NOMO-1 (cell line): Measurements from ENCODE around the gene APBA1.
"Not testable (repeated sequence)": the region's sequence is repeated elsewhere in the genome, so short reads cannot be mapped to it uniquely, and the experiment has no call there.

Source experiments
- DNase-seq, 2 experiments: peaks; one replicate each; lab custom pipeline; 2025; ENCODE audit not compliant: unreplicated experiment in 2 of 2; lab: John Stamatoyannopoulos, UW

Gene APBA1

DNA sequence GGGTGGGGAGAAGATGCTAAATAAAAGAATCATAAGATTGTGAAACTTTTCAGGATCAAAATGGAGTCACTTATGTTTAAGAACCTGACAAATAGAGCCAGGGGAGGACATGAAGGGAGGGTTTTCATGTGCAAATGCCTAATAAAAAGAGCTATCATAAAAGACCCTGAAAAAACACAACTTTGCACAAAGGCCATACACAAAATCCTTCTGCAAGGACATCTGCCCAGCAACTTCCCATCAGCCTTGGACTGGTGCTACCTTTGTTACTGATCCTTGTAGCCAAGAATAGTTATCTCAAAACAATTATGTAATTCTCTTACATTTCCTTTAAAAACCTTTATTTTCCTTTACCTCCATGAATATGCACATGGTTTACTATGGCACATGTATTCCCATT lies 63.0 kb downstream of the APBA1 start:
- DNase-seq, result no peak

- no peak for DNase-seq
Measured at GRCh38 chr9:69606089-69606488, 66.1 kb downstream of the APBA1 start.

GRCh38 chr9:69605406-69605805 lies 66.8 kb downstream of the APBA1 start:
- DNase-seq, result no peak

DNA sequence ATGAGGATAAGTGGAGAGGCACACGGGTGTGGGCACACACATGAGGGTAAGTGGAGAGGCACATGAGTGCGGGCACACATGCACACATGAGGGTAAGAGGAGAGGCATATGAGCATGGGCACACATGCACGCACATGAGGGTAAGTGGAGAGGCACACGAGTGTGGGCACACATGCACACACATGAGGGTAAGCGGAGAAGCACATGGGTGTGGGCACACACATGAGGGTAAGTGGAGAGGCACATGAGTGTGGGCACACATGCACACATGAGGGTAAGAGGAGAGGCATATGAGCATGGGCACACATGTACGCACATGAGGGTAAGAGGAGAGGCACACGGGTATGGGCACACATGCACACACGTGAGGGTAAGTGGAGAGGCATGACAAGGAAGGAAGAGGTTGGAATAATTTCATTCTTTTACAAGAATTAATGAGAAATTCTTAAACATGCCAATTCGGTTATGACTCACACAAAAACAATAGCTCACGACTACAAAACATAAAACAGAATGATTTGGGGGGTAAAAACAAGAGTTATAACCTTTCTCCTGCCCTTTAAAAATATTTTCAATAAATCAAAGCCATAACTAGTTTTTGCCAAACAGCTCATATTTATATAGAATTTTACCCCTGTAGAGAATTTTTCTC lies 67.5 kb downstream of the APBA1 start:
- no peak for DNase-seq

GRCh38 chr9:69603656-69604055 lies 68.5 kb downstream of the APBA1 start:
- DNase-seq, result no peak

DNA sequence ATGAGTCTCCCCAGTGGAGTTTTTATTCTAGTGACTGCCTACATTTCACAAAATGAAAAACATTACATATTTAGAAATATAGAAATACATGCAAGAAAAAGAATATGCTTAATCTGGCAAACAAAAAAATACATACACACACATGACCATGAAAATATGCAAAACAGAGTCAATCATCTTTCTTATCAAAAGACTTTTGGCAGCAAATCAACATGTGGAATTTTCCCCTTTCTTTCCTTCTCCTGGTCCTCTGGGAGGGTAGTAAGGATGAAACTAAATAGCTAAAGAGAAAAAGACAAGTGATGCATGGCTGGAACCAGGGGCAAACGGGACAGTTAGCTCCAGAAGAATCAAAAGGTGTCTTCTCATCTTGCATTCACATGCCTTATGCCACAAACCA lies 69.4 kb downstream of the APBA1 start:
- DNase-seq, result no peak

GRCh38 chr9:69601698-69602097 lies 70.5 kb downstream of the APBA1 start:
- DNase-seq, result no peak

GRCh38 chr9:69600314-69601047 lies 71.7 kb downstream of the APBA1 start:
- DNase-seq, result no peak

- no peak for DNase-seq
Measured at GRCh38 chr9:69599232-69599971, 72.8 kb downstream of the APBA1 start.

- not testable (repeated sequence) for DNase-seq
Measured at GRCh38 chr9:69596906-69597305, 75.3 kb downstream of the APBA1 start.

- DNase-seq, result no peak
Measured at GRCh38 chr9:69594180-69594579, 78.0 kb downstream of the APBA1 start.

GRCh38 chr9:69593756-69594155 lies 78.4 kb downstream of the APBA1 start:
- no peak for DNase-seq

GRCh38 chr9:69593301-69593700 lies 78.9 kb downstream of the APBA1 start:
- DNase-seq, result no peak

GRCh38 chr9:69590266-69590665 lies 81.9 kb downstream of the APBA1 start:
- no peak for DNase-seq

DNA sequence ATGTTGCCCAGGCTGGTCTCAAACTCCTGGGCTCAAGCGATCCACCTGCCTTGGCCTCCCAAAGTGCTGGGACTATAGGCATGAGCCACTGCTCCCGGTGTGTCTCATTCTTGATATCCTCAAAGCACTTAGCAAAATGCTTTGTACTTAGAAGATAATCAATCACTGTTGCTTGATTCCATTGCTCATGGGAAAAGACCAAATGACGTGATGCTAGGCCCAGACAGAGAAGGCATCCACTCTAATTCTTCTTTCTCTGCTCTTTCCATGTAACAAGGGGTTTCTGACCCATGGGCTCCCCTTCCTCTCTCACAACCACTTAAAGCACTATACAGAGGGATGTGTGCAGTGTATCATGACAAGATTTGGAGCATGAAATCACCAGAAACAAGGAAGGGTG lies 83.0 kb downstream of the APBA1 start:
- no peak for DNase-seq

- no peak for DNase-seq
Measured at GRCh38 chr9:69585571-69585970, 86.6 kb downstream of the APBA1 start.

DNA sequence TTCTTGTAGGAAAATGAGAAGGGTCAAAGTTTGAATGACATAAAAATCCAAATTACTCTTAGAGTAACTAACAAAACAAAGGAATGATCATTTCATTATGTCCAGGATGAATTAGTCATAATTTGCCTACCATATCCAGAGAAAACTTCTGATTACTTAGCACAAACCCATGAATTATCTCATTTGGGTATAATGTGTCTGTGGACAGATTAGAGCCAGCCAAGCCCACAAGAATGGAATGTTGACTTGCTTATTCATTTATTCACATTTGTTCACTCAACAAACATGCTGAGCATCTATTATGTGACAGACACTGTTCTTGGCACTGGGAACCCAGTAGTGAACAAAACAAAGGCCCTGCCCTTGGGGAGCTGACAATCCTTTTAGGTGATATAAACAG lies 87.4 kb downstream of the APBA1 start:
- no peak for DNase-seq

GRCh38 chr9:69583645-69584234 lies 88.4 kb downstream of the APBA1 start:
- no peak for DNase-seq

DNA sequence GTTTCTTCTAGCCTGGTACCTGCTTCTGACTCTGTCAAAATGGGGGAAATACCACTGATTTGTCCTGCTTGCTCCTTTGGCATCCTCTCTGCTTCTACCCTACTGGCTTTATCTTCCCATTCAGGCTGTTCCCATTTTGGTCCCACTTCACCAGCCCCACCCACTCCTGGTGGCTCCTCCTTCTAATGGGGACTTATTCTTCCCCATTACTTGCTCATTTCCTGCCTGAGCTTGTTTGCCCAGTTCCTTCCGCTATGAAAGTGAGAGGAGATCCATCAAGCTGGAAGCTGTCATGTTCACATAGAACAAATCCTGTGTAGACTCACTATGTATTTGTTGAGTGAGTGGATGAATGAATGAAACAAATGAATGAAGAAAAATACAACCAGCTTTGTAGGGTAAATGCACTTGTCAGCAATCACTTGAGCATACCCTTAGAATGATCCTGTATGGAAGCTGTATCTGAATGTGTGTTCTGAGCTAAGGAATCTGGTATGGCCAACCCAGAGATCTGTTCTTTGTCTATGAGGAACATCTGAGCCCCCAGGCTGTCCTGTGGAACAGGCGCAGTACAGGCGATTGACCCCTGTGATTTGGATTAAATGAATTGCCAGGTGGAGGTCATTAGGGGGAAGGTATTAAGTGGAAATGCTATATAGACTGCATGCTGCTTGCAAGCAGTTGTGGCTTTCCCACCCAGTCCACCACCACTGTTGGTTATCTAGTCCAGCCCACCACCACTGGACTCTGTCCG lies 89.5 kb downstream of the APBA1 start:
- DNase-seq, result no peak

DNA sequence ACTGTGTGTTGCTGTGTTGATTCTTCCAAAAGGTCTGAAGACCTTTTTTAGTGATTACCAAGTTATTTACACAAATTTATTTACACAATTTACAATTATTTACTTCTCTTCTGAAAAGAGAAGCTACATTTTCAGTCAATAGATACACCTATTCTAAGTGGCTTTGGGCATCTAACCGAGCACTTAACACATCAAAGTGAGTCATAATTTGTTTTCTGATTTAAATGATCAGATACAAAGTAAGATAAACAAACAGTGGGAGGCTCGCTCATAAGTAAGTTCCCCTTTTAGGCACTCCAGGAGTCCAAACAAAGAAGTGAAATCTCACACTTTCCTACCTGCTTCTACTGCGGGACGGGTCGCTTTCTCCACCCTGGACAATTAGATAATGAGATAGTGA lies 90.2 kb downstream of the APBA1 start:
- peak in 1 of 2 experiments; percentile 1 for DNase-seq
